ENCODE measurements around the gene ADAM20. TPM values are rescaled to one million over a fixed set of nuclear protein-coding genes. Genes with fewer than 3 reads are reported as not detected.

ADAM20 gene
- total RNA-seq: 0.22 and 0.52 TPM in 2 replicates

DNA sequence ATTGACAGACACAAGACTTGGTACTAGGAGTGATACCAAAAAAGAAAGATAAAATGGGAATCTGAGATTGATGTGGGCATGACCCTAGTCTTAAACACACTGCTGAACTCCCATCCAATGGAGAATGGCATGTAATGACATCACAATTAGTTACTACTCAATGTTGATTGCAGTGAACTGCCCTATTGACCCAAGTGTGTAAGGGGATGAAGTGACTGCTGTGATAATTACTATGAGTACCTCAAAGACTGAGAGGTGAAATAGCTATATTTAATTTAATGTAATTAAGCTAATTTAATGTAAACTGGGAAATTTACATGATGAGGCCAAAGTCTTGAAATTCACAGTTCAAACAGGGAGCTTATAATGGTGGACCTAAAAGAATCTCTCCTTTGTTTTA lies at the start of gene ADAM20:
ADAM20 (minus strand) TSS at position 101 of the 400 bp plus-strand sequence. CDS start 10,247 bp downstream, outside the sequence.

Other genes starting within 250 kb of the ADAM20 start
- 46.0 and 48.5 TPM in 2 replicates for gene COX16, start 175.3 kb downstream of the ADAM20 start, total RNA-seq
- gene SYNJ2BP, start 117.9 kb downstream of the ADAM20 start, total RNA-seq: 23.3 and 24.8 TPM in 2 replicates
- gene ADAM21, start 82.8 kb downstream of the ADAM20 start, total RNA-seq: under 0.01 and 0.17 TPM in 2 replicates
- 19.1 and 29.3 TPM in 2 replicates for gene MED6, start 65.7 kb upstream of the ADAM20 start, total RNA-seq
- gene TTC9, start 106.9 kb upstream of the ADAM20 start, total RNA-seq: 0.33 and 0.52 TPM in 2 replicates